Measurements from ENCODE around the gene ADSS1.
A peak's percentile ranks its signal among the peaks of the same experiment; 100 is the strongest.

Gene ADSS1

DNA sequence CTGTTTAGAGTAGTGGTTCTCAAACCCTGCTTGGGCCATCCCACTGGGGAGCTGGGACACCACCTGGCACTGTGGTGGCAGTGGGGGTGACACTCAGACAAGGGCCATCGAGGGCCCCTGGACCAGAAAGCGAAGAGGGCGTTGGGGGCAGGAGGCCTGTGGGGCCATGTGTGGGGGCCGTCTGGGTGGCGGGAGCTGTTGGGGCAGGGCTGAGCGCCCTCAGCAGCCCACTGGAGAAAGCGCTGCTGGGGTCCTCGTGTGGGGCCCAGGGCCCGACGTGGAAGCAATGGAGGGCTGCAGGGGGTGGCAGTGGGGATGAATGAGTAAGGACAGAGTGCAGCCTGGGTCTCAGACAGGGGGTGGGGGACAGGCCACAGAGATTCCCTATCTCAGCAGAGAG is 5.9 kb upstream of the ADSS1 start:
- Histone ChIP-seq H3F3A (ENCODE audit: insufficient read depth, low read length) (no peaks in the 10 kb centered on the region), H4K20me1 (ENCODE audit: insufficient read depth, low read length) (no peaks in the 10 kb centered on the region), H2AFZ (ENCODE audit: low read length) (peak overlapping the region; percentile 62; the same call in 1 of the 2 replicates), H3K4me2 (ENCODE audit: low read length) (peak overlapping the region; percentile 27; the same call in 1 of the 2 replicates), H3K4me1 (ENCODE audit: insufficient read depth, low read length, severe bottlenecking) (peaks cover 11% of the 10 kb centered on the region), H3K9me2 (ENCODE audit: low read depth, low read length) (no peaks in the 10 kb centered on the region), H3K4me3 (ENCODE audit: low read depth, low read length, poor library complexity, severe bottlenecking) (no peak overlapping the region), H3K36me3 (ENCODE audit: insufficient read depth, low read length) (no peaks in the 10 kb centered on the region), H3K27me3 (ENCODE audit: insufficient read depth, low read length) (peaks cover 4% of the 10 kb centered on the region; the same call in 1 of the 2 replicates), H3K27ac (ENCODE audit: low read depth, low read length, poor library complexity, severe bottlenecking) (no peak overlapping the region), H3K79me2 (ENCODE audit: insufficient read depth, low read length) (no peaks in the 10 kb centered on the region), H3K9ac (ENCODE audit: low read length) (no peak overlapping the region; the same call in 1 of the 2 replicates), H3K9me3 (ENCODE audit: low read length) (no peaks in the 10 kb centered on the region)
- TF ChIP-seq EZH2 (IDR thresholded peaks at IDR 0.05; ENCODE audit: borderline replicate concordance, low read length), result no peak
- TF ChIP-seq, protein P1, sequence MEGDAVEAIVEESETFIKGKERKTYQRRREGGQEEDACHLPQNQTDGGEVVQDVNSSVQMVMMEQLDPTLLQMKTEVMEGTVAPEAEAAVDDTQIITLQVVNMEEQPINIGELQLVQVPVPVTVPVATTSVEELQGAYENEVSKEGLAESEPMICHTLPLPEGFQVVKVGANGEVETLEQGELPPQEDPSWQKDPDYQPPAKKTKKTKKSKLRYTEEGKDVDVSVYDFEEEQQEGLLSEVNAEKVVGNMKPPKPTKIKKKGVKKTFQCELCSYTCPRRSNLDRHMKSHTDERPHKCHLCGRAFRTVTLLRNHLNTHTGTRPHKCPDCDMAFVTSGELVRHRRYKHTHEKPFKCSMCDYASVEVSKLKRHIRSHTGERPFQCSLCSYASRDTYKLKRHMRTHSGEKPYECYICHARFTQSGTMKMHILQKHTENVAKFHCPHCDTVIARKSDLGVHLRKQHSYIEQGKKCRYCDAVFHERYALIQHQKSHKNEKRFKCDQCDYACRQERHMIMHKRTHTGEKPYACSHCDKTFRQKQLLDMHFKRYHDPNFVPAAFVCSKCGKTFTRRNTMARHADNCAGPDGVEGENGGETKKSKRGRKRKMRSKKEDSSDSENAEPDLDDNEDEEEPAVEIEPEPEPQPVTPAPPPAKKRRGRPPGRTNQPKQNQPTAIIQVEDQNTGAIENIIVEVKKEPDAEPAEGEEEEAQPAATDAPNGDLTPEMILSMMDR (IDR thresholded peaks at IDR 0.05; ENCODE audit: low read length), result no peak

DNA sequence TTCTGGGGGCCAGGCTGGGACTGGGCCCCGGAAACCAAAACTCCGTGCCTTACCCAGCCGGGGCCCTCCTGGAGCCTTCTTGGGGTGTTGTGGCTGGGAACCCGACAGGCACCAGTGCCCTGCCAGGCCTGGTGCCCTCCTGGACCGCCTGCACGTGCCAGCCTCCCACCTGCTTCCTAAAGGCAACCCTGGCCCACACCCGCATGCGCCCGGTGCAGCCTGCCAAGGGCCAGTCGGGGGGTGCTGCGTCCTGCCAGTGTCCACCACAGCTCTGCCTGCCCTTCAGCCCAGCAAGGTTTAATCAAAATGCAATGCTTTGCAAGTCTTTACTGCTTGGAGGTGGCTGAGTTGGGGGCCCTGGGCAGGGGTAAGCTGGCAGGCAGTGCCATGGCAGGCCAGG is 5.2 kb upstream of the ADSS1 start:
- Histone ChIP-seq H3K4me2 (ENCODE audit: low read length) (no peak overlapping the region), H3K4me1 (ENCODE audit: insufficient read depth, low read length, severe bottlenecking) (peaks cover 11% of the 10 kb centered on the region), H3K4me3 (ENCODE audit: low read depth, low read length, poor library complexity, severe bottlenecking) (no peak overlapping the region), H3K9me3 (ENCODE audit: low read length) (no peaks in the 10 kb centered on the region), H3K27ac (ENCODE audit: low read depth, low read length, poor library complexity, severe bottlenecking) (no peak overlapping the region), H2AFZ (ENCODE audit: low read length) (no peak overlapping the region), H3F3A (ENCODE audit: insufficient read depth, low read length) (no peaks in the 10 kb centered on the region), H3K36me3 (ENCODE audit: insufficient read depth, low read length) (no peaks in the 10 kb centered on the region), H3K9ac (ENCODE audit: low read length) (no peak overlapping the region), H4K20me1 (ENCODE audit: insufficient read depth, low read length) (no peaks in the 10 kb centered on the region), H3K9me2 (ENCODE audit: low read depth, low read length) (no peaks in the 10 kb centered on the region), H3K79me2 (ENCODE audit: insufficient read depth, low read length) (no peaks in the 10 kb centered on the region), H3K27me3 (ENCODE audit: insufficient read depth, low read length) (peaks cover 4% of the 10 kb centered on the region; the same call in 1 of the 2 replicates)
- no peak for TF ChIP-seq EZH2 (IDR thresholded peaks at IDR 0.05; ENCODE audit: borderline replicate concordance, low read length)
- TF ChIP-seq, protein P1 (IDR thresholded peaks at IDR 0.05; ENCODE audit: low read length), result no peak

DNA sequence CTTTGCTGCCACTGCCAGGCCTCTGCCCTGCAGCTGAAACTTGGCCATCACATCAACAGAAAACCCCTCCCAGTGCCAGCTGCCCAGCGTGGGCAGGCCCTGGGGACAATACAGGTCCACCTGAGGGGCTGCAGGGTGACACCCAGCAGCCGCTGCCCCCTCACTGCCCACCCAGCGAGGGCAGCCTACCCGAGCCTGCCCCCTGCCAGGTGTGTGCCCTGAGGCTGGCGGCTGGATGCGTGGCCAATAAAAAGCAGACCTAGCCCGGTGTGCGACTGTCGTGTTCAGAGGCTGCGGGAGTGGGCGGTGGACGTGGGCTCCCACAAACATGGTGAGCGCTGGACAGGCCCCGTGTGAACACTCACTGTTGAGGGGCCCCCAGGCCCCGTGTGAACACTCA is 4.7 kb upstream of the ADSS1 start:
- no peaks in the 10 kb centered on the region for H3K9me2 ChIP-seq (ENCODE audit: low read depth, low read length)

More for the DNA sequence above, 4.7 kb upstream of the ADSS1 start:
- no peaks in the 10 kb centered on the region for H3K9me3 ChIP-seq (ENCODE audit: low read length)
- peaks cover 4% of the 10 kb centered on the region; the same call in 1 of the 2 replicates for H3K27me3 ChIP-seq (ENCODE audit: insufficient read depth, low read length)
- H2AFZ ChIP-seq (ENCODE audit: low read length), result no peak overlapping the region
- H3K4me2 ChIP-seq (ENCODE audit: low read length), result no peak overlapping the region
- no peaks in the 10 kb centered on the region for H3F3A ChIP-seq (ENCODE audit: insufficient read depth, low read length)
- no peak for TF ChIP-seq EZH2 (IDR thresholded peaks at IDR 0.05; ENCODE audit: borderline replicate concordance, low read length)
- TF ChIP-seq, protein P1 (IDR thresholded peaks at IDR 0.05; ENCODE audit: low read length), result no peak
- no peak overlapping the region for H3K9ac ChIP-seq (ENCODE audit: low read length)
- H4K20me1 ChIP-seq (ENCODE audit: insufficient read depth, low read length), result no peaks in the 10 kb centered on the region
- H3K4me1 ChIP-seq (ENCODE audit: insufficient read depth, low read length, severe bottlenecking), result peaks cover 13% of the 10 kb centered on the region
- no peak overlapping the region for H3K27ac ChIP-seq (ENCODE audit: low read depth, low read length, poor library complexity, severe bottlenecking)
- H3K79me2 ChIP-seq (ENCODE audit: insufficient read depth, low read length), result no peaks in the 10 kb centered on the region
- H3K4me3 ChIP-seq (ENCODE audit: low read depth, low read length, poor library complexity, severe bottlenecking), result no peak overlapping the region
- no peaks in the 10 kb centered on the region for H3K36me3 ChIP-seq (ENCODE audit: insufficient read depth, low read length)
